Measurements from ENCODE around the gene ZNF579. TPM values are rescaled to one million over a fixed set of nuclear protein-coding genes. Genes with fewer than 3 reads are reported as not detected.
A peak's percentile ranks its signal among the peaks of the same experiment; 100 is the strongest.

Gene ZNF579
- total and polyA plus RNA-seq, 2 of the 13 experiments (the other 11 are each of a cell fraction or from before 2014, with no cell fraction given): 2.1 to 2.9 TPM

GRCh38 chr19:55605637-55606470 is 25.2 kb upstream of the ZNF579 start, which contains the start of gene ZNF865 (continued):
- no peak for TF ChIP-seq ZNF615 (CRISPR knock-in tag; IDR thresholded peaks at IDR 0.05; ENCODE audit: borderline replicate concordance)
- no peak for TF ChIP-seq MATR3 (CRISPR knock-in tag; IDR thresholded peaks at IDR 0.05)
- no peak for TF ChIP-seq SP5 (CRISPR knock-in tag; IDR thresholded peaks at IDR 0.05; ENCODE audit: borderline replicate concordance, low read depth)
- TF ChIP-seq, protein P1, sequence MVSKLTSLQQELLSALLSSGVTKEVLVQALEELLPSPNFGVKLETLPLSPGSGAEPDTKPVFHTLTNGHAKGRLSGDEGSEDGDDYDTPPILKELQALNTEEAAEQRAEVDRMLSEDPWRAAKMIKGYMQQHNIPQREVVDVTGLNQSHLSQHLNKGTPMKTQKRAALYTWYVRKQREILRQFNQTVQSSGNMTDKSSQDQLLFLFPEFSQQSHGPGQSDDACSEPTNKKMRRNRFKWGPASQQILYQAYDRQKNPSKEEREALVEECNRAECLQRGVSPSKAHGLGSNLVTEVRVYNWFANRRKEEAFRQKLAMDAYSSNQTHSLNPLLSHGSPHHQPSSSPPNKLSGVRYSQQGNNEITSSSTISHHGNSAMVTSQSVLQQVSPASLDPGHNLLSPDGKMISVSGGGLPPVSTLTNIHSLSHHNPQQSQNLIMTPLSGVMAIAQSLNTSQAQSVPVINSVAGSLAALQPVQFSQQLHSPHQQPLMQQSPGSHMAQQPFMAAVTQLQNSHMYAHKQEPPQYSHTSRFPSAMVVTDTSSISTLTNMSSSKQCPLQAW (CRISPR knock-in tag; IDR thresholded peaks at IDR 0.05): no peak
- TF ChIP-seq ZNF281 (CRISPR knock-in tag; IDR thresholded peaks at IDR 0.05; ENCODE audit: borderline replicate concordance): 0 out of 2 replicates have a peak, but pooled peaks have one; percentile 1
- TF ChIP-seq, protein P2, sequence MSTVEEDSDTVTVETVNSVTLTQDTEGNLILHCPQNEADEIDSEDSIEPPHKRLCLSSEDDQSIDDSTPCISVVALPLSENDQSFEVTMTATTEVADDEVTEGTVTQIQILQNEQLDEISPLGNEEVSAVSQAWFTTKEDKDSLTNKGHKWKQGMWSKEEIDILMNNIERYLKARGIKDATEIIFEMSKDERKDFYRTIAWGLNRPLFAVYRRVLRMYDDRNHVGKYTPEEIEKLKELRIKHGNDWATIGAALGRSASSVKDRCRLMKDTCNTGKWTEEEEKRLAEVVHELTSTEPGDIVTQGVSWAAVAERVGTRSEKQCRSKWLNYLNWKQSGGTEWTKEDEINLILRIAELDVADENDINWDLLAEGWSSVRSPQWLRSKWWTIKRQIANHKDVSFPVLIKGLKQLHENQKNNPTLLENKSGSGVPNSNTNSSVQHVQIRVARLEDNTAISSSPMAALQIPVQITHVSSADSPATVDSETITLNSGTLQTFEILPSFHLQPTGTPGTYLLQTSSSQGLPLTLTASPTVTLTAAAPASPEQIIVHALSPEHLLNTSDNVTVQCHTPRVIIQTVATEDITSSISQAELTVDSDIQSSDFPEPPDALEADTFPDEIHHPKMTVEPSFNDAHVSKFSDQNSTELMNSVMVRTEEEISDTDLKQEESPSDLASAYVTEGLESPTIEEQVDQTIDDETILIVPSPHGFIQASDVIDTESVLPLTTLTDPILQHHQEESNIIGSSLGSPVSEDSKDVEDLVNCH (CRISPR knock-in tag; IDR thresholded peaks at IDR 0.05): no peak
- TF ChIP-seq ZNF557 (CRISPR knock-in tag; IDR thresholded peaks at IDR 0.05): no peak
- TF ChIP-seq ZNF282 (IDR thresholded peaks at IDR 0.05; ENCODE audit: partially characterized antibody): no peak
- TF ChIP-seq, protein P3, sequence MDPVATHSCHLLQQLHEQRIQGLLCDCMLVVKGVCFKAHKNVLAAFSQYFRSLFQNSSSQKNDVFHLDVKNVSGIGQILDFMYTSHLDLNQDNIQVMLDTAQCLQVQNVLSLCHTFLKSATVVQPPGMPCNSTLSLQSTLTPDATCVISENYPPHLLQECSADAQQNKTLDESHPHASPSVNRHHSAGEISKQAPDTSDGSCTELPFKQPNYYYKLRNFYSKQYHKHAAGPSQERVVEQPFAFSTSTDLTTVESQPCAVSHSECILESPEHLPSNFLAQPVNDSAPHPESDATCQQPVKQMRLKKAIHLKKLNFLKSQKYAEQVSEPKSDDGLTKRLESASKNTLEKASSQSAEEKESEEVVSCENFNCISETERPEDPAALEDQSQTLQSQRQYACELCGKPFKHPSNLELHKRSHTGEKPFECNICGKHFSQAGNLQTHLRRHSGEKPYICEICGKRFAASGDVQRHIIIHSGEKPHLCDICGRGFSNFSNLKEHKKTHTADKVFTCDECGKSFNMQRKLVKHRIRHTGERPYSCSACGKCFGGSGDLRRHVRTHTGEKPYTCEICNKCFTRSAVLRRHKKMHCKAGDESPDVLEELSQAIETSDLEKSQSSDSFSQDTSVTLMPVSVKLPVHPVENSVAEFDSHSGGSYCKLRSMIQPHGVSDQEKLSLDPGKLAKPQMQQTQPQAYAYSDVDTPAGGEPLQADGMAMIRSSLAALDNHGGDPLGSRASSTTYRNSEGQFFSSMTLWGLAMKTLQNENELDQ (CRISPR knock-in tag; IDR thresholded peaks at IDR 0.05; ENCODE audit: borderline replicate concordance): no peak
- no peak for TF ChIP-seq ZNF138 (CRISPR knock-in tag; IDR thresholded peaks at IDR 0.05; ENCODE audit: low read depth)
- TF ChIP-seq, protein P4, sequence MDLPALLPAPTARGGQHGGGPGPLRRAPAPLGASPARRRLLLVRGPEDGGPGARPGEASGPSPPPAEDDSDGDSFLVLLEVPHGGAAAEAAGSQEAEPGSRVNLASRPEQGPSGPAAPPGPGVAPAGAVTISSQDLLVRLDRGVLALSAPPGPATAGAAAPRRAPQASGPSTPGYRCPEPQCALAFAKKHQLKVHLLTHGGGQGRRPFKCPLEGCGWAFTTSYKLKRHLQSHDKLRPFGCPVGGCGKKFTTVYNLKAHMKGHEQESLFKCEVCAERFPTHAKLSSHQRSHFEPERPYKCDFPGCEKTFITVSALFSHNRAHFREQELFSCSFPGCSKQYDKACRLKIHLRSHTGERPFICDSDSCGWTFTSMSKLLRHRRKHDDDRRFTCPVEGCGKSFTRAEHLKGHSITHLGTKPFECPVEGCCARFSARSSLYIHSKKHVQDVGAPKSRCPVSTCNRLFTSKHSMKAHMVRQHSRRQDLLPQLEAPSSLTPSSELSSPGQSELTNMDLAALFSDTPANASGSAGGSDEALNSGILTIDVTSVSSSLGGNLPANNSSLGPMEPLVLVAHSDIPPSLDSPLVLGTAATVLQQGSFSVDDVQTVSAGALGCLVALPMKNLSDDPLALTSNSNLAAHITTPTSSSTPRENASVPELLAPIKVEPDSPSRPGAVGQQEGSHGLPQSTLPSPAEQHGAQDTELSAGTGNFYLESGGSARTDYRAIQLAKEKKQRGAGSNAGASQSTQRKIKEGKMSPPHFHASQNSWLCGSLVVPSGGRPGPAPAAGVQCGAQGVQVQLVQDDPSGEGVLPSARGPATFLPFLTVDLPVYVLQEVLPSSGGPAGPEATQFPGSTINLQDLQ (CRISPR knock-in tag; IDR thresholded peaks at IDR 0.05): no peak
- TF ChIP-seq, protein P5, sequence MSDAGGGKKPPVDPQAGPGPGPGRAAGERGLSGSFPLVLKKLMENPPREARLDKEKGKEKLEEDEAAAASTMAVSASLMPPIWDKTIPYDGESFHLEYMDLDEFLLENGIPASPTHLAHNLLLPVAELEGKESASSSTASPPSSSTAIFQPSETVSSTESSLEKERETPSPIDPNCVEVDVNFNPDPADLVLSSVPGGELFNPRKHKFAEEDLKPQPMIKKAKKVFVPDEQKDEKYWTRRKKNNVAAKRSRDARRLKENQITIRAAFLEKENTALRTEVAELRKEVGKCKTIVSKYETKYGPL (CRISPR knock-in tag; IDR thresholded peaks at IDR 0.05): no peak
- peak; percentile 96 for TF ChIP-seq RFXANK (CRISPR knock-in tag; IDR thresholded peaks at IDR 0.05)
- no peak for TF ChIP-seq ZNF33A (CRISPR knock-in tag; IDR thresholded peaks at IDR 0.05; ENCODE audit: borderline replicate concordance)
- TF ChIP-seq SP2 (CRISPR knock-in tag; IDR thresholded peaks at IDR 0.05): no peak
- no peak for TF ChIP-seq PLRG1 (conservative IDR thresholded peaks at IDR 0.05)
